WERI-Rb-1 (cell line): Measurements from ENCODE around the gene SHISA9.

Source experiments
- DNase-seq: peaks from one replicate; pipeline ENCODE4 v3.0.0-alpha.2; 2020
- H3K27ac ChIP-seq: fragments of 250-450 bp; sonication (Bioruptor Pico); 2 replicates; pipeline ENCODE4 v1.5.1; 2020; ENCODE audit warnings: mild to moderate bottlenecking, moderate library complexity
- H3K27me3 ChIP-seq: fragments of 250-450 bp; sonication (Bioruptor Pico); 2 replicates; pipeline ENCODE4 v1.5.1; 2021; ENCODE audit warnings: mild to moderate bottlenecking, low read depth, moderate library complexity; ENCODE audit not compliant: insufficient read depth, severe bottlenecking
- H3K36me3 ChIP-seq: fragments of 250-450 bp; sonication (Bioruptor Pico); 2 replicates; pipeline ENCODE4 v1.5.1; 2020; ENCODE audit warnings: mild to moderate bottlenecking, moderate library complexity
- H3K4me3 ChIP-seq: 2 replicates; pipeline ENCODE4 v1.5.1; 2011; ENCODE audit warnings: low read depth, mild to moderate bottlenecking, control low read depth, low read length
- H3K9me3 ChIP-seq: fragments of 250-450 bp; sonication (Bioruptor Pico); 2 replicates; pipeline ENCODE4 v1.5.1; 2021; ENCODE audit warnings: mild to moderate bottlenecking, moderate library complexity; ENCODE audit not compliant: severe bottlenecking
- CTCF ChIP-seq: IDR thresholded peaks from 2 replicates; pipeline ENCODE4 v1.5.1; 2011; ENCODE audit warnings: low read depth, mild to moderate bottlenecking, control low read depth, inconsistent platforms, low read length

Gene SHISA9

GRCh38 chr16:13234999-13235398 lies 333.6 kb downstream of the SHISA9 start:
- no peaks in the 10 kb centered on the region for H3K36me3 ChIP-seq

DNA sequence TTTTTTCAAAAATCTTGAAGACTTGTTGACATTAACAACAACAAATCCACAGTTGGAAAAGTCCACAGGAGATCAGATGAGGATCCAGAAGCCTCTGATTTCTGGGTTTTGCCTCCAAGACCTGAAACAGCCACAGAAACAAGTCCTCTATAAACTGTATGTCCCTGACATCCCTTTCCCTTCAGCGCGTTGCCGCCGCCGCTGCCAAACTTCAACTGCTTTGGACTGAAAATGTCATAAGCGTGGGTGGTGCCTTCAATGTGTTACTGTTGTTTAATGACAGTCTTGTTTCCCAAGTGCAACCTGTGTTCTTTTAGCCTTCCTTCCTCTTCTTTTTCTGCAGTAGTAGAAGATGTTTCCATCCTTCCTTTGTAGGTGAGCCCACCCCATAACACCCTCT lies 334.9 kb downstream of the SHISA9 start:
- DNase-seq: no peak
- Histone ChIP-seq H3K36me3 (no peaks in the 10 kb centered on the region), H3K9me3 (no peaks in the 10 kb centered on the region), H3K27ac (no peak overlapping the region), H3K27me3 (no peaks in the 10 kb centered on the region), H3K4me3 (no peak overlapping the region)
- no peak for TF ChIP-seq CTCF

More at GRCh38 chr16:13234999-13235398, 333.6 kb downstream of the SHISA9 start:
- no peaks in the 10 kb centered on the region for H3K9me3 ChIP-seq
- no peak for DNase-seq
- no peak overlapping the region for H3K27ac ChIP-seq
- no peaks in the 10 kb centered on the region for H3K27me3 ChIP-seq
- H3K4me3 ChIP-seq: no peak overlapping the region
- TF ChIP-seq CTCF: no peak

DNA sequence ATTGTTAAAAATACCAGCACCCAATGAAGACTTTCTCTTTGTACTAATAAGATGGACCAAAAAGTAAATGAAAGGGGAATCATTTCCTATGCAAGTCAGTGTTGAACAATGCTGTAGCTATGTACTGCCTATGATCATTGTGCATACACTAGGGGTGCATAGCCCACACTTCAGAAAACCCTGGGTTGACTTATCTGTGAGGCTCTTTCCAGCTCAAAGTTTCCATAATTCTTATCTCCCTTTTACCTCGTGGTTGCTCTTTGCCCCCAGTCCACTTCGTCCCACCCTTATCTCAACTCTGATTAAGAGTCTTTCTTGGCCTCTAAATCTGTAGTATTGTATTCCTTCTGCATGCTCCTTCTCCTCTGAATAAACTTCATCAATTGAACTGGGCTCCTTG lies 336.8 kb downstream of the SHISA9 start:
- no peak overlapping the region for H3K4me3 ChIP-seq
- no peak overlapping the region for H3K27ac ChIP-seq
- H3K27me3 ChIP-seq: no peaks in the 10 kb centered on the region
- no peaks in the 10 kb centered on the region for H3K36me3 ChIP-seq
- no peak for DNase-seq
- no peaks in the 10 kb centered on the region for H3K9me3 ChIP-seq
- TF ChIP-seq CTCF: no peak

DNA sequence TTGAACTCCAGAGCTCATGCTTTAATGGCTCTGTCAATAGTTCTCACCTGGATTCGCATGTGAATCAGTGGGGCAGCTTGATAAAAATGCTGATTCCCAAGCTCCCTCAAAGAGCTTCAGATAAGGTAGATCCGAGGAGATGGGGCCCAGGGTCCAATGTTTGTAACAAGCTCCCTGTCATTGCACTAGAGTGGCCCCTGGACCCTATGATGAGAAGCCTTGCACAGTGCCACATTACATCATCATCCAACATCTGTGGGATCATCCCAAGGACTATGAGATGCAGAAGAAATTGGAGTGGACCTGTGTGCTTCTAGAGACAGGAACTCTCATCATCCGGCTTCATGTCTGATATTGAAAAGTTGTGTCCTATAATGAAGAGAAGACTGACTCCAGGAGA lies 340.8 kb downstream of the SHISA9 start:
- Histone ChIP-seq H3K4me3 (no peak overlapping the region), H3K36me3 (no peaks in the 10 kb centered on the region), H3K27ac (no peak overlapping the region), H3K27me3 (no peaks in the 10 kb centered on the region), H3K9me3 (no peaks in the 10 kb centered on the region)
- TF ChIP-seq CTCF: no peak
- no peak for DNase-seq

DNA sequence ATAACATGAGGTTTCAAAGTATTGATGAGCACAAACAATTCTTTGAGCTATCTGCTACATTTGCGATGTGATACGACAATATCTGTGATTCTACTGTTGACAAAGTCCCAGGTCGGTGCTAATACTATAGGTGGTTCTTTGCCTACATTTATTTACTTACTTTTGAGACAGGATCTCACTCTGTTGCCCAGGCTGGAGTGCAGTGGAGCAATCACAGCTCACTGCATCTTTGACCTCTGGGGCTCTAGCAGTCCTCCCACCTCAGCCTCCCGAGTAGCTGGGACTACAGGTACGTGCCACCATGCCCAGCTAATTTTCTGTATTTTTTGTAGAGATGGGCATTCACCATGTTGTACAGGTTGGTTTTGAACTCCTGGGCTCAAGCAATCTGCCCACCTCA lies 343.4 kb downstream of the SHISA9 start:
- H3K27me3 ChIP-seq: no peaks in the 10 kb centered on the region
- no peaks in the 10 kb centered on the region for H3K9me3 ChIP-seq
- H3K27ac ChIP-seq: no peak overlapping the region
- no peak for DNase-seq
- no peaks in the 10 kb centered on the region for H3K36me3 ChIP-seq
- TF ChIP-seq CTCF: no peak
- no peak overlapping the region for H3K4me3 ChIP-seq

- H3K4me3 ChIP-seq: no peak overlapping the region
- no peaks in the 10 kb centered on the region for H3K27me3 ChIP-seq
- H3K36me3 ChIP-seq: no peaks in the 10 kb centered on the region
- no peaks in the 10 kb centered on the region for H3K9me3 ChIP-seq
- H3K27ac ChIP-seq: no peak overlapping the region
- DNase-seq: no peak
- TF ChIP-seq CTCF: no peak
These were observed 344.4 kb downstream of the SHISA9 start for GRCh38 chr16:13245713-13246377.
